Hematopoietic multipotent progenitor cell treated with erythropoietin and hydrocortisone succinate and interleukin-3 and kit ligand, for 6 days (in vitro differentiated cells): ENCODE results near the gene SEC16A.

Source experiments
- DNase-seq: peaks from one replicate; pipeline ENCODE4 v3.0.0-alpha.2; 2015

The SEC16A gene

DNA sequence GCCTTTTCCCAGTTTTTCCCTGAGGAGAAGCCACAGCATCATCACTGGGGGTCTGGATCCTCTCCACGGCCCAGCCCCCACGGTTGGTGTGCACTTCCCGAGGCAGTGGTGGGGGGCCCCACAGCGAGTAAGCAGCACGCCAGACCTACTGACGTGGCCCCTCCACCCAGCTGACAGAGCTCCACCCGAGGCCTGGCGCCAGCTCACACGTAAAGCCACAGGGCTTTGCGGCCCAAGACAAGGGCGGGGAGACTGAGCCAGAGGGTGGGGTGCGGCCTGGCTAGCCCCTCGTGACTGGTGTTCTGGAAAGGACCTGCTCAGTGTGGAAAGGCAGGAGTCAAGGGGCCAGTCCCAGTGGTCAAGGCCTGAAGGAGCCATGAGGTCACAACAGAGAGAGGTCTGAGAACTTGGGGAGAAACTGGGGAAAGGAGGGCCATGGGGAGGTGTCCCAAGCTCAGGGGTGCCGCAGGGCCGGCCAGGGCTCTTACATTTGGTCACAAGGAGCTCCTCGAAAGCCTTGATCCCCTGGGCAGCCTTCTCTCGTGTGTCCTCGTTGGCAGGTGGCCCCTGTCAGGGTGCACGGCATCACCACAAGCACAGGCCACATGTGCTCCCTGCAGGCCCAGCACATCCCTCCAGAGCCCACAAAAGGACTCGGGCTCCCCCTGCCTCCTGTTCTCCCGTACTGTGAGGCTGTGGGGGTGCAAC lies 88.4 kb downstream of the SEC16A start:
- DNase-seq = peak; percentile 46

GRCh38 chr9:136393531-136393930 lies 89.3 kb downstream of the SEC16A start:
- DNase-seq = no peak

GRCh38 chr9:136392538-136393449 lies 90.0 kb downstream of the SEC16A start:
- no peak for DNase-seq

- no peak for DNase-seq
These were observed 90.9 kb downstream of the SEC16A start for GRCh38 chr9:136391737-136392537.
